Lower leg skin (tissue), 4 donors: ENCODE data around the gene GPS1. TPM values are rescaled to one million over a fixed set of nuclear protein-coding genes. Genes with fewer than 3 reads are reported as not detected.

ENCODE experiments used
- DNase-seq, 2 donors: peaks; one replicate each; pipeline ENCODE4 v3.0.0-alpha.2; 2019; ENCODE audit warnings: low spot score in 2 of 2
- H3K4me3 ChIP-seq: fragments of 200-600 bp; sonication (generic); 2 replicates; pipeline ENCODE4 v1.5.1; 2017; ENCODE audit warnings: mild to moderate bottlenecking, low read depth; ENCODE audit not compliant: poor library complexity, severe bottlenecking
- CTCF ChIP-seq, 3 donors: fragments of 450-650 bp; IDR thresholded peaks; one replicate each; pipeline ENCODE4 v1.5.1; 2016; ENCODE audit warnings: antibody characterized with exemption in 3 of 3, mild to moderate bottlenecking in 3 of 3, moderate library complexity in 2 of 3
- POLR2A ChIP-seq, 2 donors: fragments of 450-650 bp; IDR thresholded peaks; one replicate each; pipeline ENCODE4 v1.6.1; 2016 to 2017; ENCODE audit warnings: antibody characterized with exemption in 2 of 2, mild to moderate bottlenecking in 1 of 2, moderate library complexity in 1 of 2
- WGBS, 2 donors: methylation state at CpG; one replicate each; pipeline ENCODE4 v1.1.5; 2018; 5-methylcytosine and 5-hydroxymethylcytosine counted together
- intact Hi-C: fragments of 100-400 bp; cut with DNase I; formaldehyde crosslinking; loops from one replicate; pipeline ENCODE4 v1.15.0; 2023; ENCODE audit warnings: low total_unique reads
- total RNA-seq, 4 donors: library from RNA; depleted of rRNA; stranded (reverse); fragments of >200 nt; gene quantifications; one replicate each; pipeline ENCODE4 v1.1.0, GENCODE V29; 2016

Gene GPS1
- total RNA-seq, 4 donors from 2014 or later = 57.2 to 99.3 (median 79.1) TPM

GRCh38 chr17:82013341-82013740, 38.4 kb upstream of the GPS1 start:
- no peak for DNase-seq
- intact Hi-C loops = no loop called here
- H3K4me3 ChIP-seq = no peak overlapping the region
- WGBS, 2 donors = 44 to 49% methylated on average over 12 to 21 of the region's 22 CpGs
- TF ChIP-seq POLR2A (IDR thresholded peaks at IDR 0.05) (no peak), CTCF (IDR thresholded peaks at IDR 0.05) (no peak)

GRCh38 chr17:82013772-82014321, 37.9 kb upstream of the GPS1 start:
- TF ChIP-seq CTCF (IDR thresholded peaks at IDR 0.05) = no peak
- TF ChIP-seq POLR2A (IDR thresholded peaks at IDR 0.05) = no peak
- 75 to 77% methylated on average over 16 of the region's 16 CpGs for WGBS, 2 donors
- no peak for DNase-seq
- no peak overlapping the region for H3K4me3 ChIP-seq
- intact Hi-C loops = no loop called here

GRCh38 chr17:82014432-82014831, 37.3 kb upstream of the GPS1 start:
- H3K4me3 ChIP-seq = no peak overlapping the region
- WGBS, 2 donors = 39 to 49% methylated on average over 14 to 23 of the region's 23 CpGs
- intact Hi-C loops = no loop called here
- TF ChIP-seq CTCF (IDR thresholded peaks at IDR 0.05) (no peak), POLR2A (IDR thresholded peaks at IDR 0.05) (no peak)
- no peak for DNase-seq

GRCh38 chr17:82014971-82015310, 36.8 kb upstream of the GPS1 start:
- intact Hi-C loops = no loop called here
- no peak for DNase-seq
- H3K4me3 ChIP-seq = no peak overlapping the region
- TF ChIP-seq CTCF (IDR thresholded peaks at IDR 0.05) (no peak), POLR2A (IDR thresholded peaks at IDR 0.05) (no peak)
- 70 to 75% methylated on average over 10 to 12 of the region's 13 CpGs for WGBS, 2 donors

GRCh38 chr17:82015311-82015971, 36.3 kb upstream of the GPS1 start:
- no peak for DNase-seq
- intact Hi-C loops = no loop called here
- TF ChIP-seq POLR2A (IDR thresholded peaks at IDR 0.05) (no peak), CTCF (IDR thresholded peaks at IDR 0.05) (no peak)
- 73 to 76% methylated on average over 15 to 24 of the region's 24 CpGs for WGBS, 2 donors
- H3K4me3 ChIP-seq = no peak overlapping the region
